Caco-2 (cell line): ENCODE results near the gene PRDM10. TPM values are rescaled to one million over a fixed set of nuclear protein-coding genes. Genes with fewer than 3 reads are reported as not detected.

Experiments used
- BruUV-seq: library from RNA; stranded (reverse); fragments of 400-500 nt; replicated peaks from 2 replicates; lab custom pipeline; 2021; lab: Mats Ljungman, UMichigan
- CTCF ChIA-PET: fragments of 300-600 bp; sonication (Branson Sonifier 250); formaldehyde crosslinking; loops from one replicate; lab custom pipeline; 2022; ENCODE audit warnings: antibody characterized with exemption; lab: Charles Lee
- POLR2A ChIA-PET: fragments of 300-600 bp; sonication (Branson Sonifier 250); formaldehyde crosslinking; loops from one replicate; lab custom pipeline; 2022; ENCODE audit warnings: antibody characterized with exemption; lab: Charles Lee
- DNase-seq, 2 experiments: peaks; one replicate each; pipeline versions ENCODE4 v3.0.0 to v3.0.0-alpha.2; 2020 to 2022
- H3K27me3 ChIP-seq: replicated peaks from 2 replicates; pipeline ENCODE4 v1.6.0; 2011; ENCODE audit warnings: low read length; ENCODE audit not compliant: control insufficient read depth, insufficient read depth
- H3K36me3 ChIP-seq: 2 replicates; pipeline ENCODE4 v1.5.1; 2011; ENCODE audit warnings: low read length; ENCODE audit not compliant: control insufficient read depth, insufficient read depth
- H3K4me1 ChIP-seq: fragments of 250-450 bp; sonication (Bioruptor Pico); 2 replicates; pipeline ENCODE4 v1.5.1; 2020; ENCODE audit warnings: mild to moderate bottlenecking
- H3K4me3 ChIP-seq: 2 replicates; pipeline ENCODE4 v1.5.1; 2011; ENCODE audit warnings: low read depth, mild to moderate bottlenecking, control low read depth, low read length
- H3K9me3 ChIP-seq: fragments of 250-450 bp; sonication (Bioruptor Pico); 2 replicates; pipeline ENCODE4 v1.5.1; 2020; ENCODE audit warnings: mild to moderate bottlenecking, moderate library complexity
- H3K27ac Mint-ChIP-seq: one replicate; pipeline ENCODE4 v1.8.0; 2022; ENCODE audit warnings: mixed read lengths; ENCODE audit not compliant: unreplicated experiment
- H3K27me3 Mint-ChIP-seq: one replicate; pipeline ENCODE4 v1.8.0; 2022; ENCODE audit warnings: mixed read lengths; ENCODE audit not compliant: insufficient read depth, unreplicated experiment
- H3K36me3 Mint-ChIP-seq: one replicate; pipeline ENCODE4 v1.8.0; 2022; ENCODE audit warnings: mild to moderate bottlenecking, mixed read lengths; ENCODE audit not compliant: insufficient read depth, unreplicated experiment
- H3K4me1 Mint-ChIP-seq: one replicate; pipeline ENCODE4 v1.8.0; 2022; ENCODE audit warnings: low read depth, mixed read lengths; ENCODE audit not compliant: unreplicated experiment
- H3K4me3 Mint-ChIP-seq: one replicate; pipeline ENCODE4 v1.8.0; 2022; ENCODE audit warnings: mild to moderate bottlenecking, moderate library complexity, mixed read lengths; ENCODE audit not compliant: unreplicated experiment
- H3K9me3 Mint-ChIP-seq: one replicate; pipeline ENCODE4 v1.8.0; 2022; ENCODE audit warnings: mixed read lengths; ENCODE audit not compliant: unreplicated experiment
- intact Hi-C: fragments of 100-400 bp; cut with micrococcal nuclease; formaldehyde crosslinking; loops from one replicate; pipeline ENCODE4 v1.10.0; 2022; ENCODE audit not compliant: unreplicated experiment
- total RNA-seq: library from RNA; stranded (reverse); gene quantifications from 2 replicates; pipeline ENCODE4 v1.2.3, GENCODE V29; 2022
- TF ChIP-seq, protein P1 (sequence below), 2 experiments: fragments of 200-600 bp in 1 of 2; IDR thresholded peaks; 1 replicate in 1 of 2; 2 replicates in 1 of 2; pipeline versions ENCODE4 v1.5.1 to v1.8.0; 2011 to 2022; ENCODE audit warnings: antibody characterized with exemption in 1 of 2, control low read depth in 1 of 2, inconsistent platforms in 1 of 2, low read depth in 1 of 2, low read length in 1 of 2, mild to moderate bottlenecking in 1 of 2, moderate library complexity in 1 of 2; ENCODE audit not compliant: insufficient read depth in 1 of 2, severe bottlenecking in 1 of 2, unreplicated experiment in 1 of 2

PRDM10 gene
- total RNA-seq, 1 experiment from 2014 or later: 11.8 TPM

DNA sequence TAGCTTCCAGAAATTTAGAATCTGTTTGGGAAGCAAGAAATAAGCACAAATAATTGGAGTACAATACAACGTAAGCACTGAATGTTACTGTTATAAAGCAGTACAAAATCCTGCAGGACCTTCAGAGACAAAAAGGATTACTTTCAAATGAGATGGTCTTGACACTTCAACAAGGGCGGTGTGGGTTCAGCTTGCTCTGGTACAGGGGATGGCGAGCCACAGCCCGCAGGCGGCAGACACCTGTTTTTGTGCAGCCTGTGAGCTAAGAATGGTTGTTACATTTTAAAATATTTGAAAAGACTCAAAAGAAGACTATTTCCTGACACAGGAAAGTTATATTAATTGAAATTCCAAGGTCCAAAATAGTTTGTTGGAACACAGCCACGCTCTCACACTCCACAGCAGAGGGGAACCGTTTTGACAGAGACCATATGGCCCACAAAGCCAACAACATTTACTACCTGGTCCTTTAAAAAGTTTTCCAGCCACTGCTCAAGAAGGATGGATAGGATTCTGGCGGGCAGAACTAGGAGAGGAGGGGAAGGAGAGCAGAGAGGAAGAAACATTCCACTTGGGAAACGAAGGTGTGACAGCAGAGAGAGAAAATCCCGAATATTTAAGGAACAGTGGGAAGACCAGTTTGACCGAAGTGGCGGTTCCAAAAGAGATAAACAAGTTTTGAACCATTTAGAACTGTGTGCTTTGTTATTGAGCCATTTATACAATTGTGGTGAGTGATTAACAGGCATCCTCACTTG is 6.3 kb downstream of the PRDM10 start:
- H3K4me1 Mint-ChIP-seq: peaks cover 62% of the 10 kb centered on the region
- no peaks in the 10 kb centered on the region for H3K27me3 Mint-ChIP-seq
- Histone ChIP-seq H3K4me1 (peaks cover 40% of the 10 kb centered on the region), H3K27me3 (no peaks in the 10 kb centered on the region), H3K9me3 (0 out of 2 replicates have a peak, but pooled peaks cover 3% of the 10 kb centered on the region), H3K4me3 (no peak overlapping the region), H3K36me3 (0 out of 2 replicates have a peak, but pooled peaks cover 1% of the 10 kb centered on the region)
- BruUV-seq: no TSS peak
- ChIA-PET POLR2A (no interaction called here), CTCF (no interaction called here)
- H3K4me3 Mint-ChIP-seq: peak overlapping the region; percentile 15
- intact Hi-C loops: no loop called here
- peak overlapping the region; percentile 39 for H3K27ac Mint-ChIP-seq
- TF ChIP-seq, protein P1, sequence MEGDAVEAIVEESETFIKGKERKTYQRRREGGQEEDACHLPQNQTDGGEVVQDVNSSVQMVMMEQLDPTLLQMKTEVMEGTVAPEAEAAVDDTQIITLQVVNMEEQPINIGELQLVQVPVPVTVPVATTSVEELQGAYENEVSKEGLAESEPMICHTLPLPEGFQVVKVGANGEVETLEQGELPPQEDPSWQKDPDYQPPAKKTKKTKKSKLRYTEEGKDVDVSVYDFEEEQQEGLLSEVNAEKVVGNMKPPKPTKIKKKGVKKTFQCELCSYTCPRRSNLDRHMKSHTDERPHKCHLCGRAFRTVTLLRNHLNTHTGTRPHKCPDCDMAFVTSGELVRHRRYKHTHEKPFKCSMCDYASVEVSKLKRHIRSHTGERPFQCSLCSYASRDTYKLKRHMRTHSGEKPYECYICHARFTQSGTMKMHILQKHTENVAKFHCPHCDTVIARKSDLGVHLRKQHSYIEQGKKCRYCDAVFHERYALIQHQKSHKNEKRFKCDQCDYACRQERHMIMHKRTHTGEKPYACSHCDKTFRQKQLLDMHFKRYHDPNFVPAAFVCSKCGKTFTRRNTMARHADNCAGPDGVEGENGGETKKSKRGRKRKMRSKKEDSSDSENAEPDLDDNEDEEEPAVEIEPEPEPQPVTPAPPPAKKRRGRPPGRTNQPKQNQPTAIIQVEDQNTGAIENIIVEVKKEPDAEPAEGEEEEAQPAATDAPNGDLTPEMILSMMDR (IDR thresholded peaks at IDR 0.05; ENCODE audit: insufficient read depth in 1 of 2, low read depth in 1 of 2, low read length in 1 of 2, severe bottlenecking in 1 of 2, unreplicated experiment in 1 of 2): no peak
- DNase-seq: no peak
- peaks cover 45% of the 10 kb centered on the region for H3K36me3 Mint-ChIP-seq
- H3K9me3 Mint-ChIP-seq: peaks cover 13% of the 10 kb centered on the region

DNA sequence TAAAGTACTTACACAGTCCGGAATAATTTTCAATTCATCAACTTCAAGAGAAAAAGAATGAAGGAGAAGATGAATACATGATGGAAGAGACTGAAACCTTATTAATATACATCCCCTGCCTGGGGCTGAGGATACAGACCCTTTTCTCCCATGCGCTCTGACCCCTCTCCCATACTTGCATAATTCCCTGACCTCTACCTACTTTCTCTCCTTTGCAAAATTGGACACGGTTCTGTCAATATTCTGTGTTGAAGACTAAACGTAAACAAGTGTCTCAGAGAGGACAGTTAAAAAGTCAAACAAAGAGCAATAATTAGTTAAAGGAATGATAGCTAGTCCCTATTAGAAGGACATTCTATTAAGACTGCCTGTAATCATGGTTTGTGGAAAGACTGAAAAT is 7.5 kb downstream of the PRDM10 start:
- intact Hi-C loops: no loop called here
- Mint-ChIP-seq H3K27me3 (no peaks in the 10 kb centered on the region), H3K4me1 (peaks cover 51% of the 10 kb centered on the region), H3K36me3 (peaks cover 42% of the 10 kb centered on the region), H3K27ac (no peak overlapping the region), H3K4me3 (no peak overlapping the region), H3K9me3 (peaks cover 13% of the 10 kb centered on the region)
- Histone ChIP-seq H3K27me3 (no peaks in the 10 kb centered on the region), H3K4me1 (peaks cover 30% of the 10 kb centered on the region), H3K4me3 (no peak overlapping the region), H3K36me3 (0 out of 2 replicates have a peak, but pooled peaks cover 1% of the 10 kb centered on the region), H3K9me3 (0 out of 2 replicates have a peak, but pooled peaks cover 3% of the 10 kb centered on the region)
- no peak for DNase-seq
- CTCF ChIA-PET: no interaction called here
- BruUV-seq: no TSS peak
- TF ChIP-seq, protein P1 (IDR thresholded peaks at IDR 0.05; ENCODE audit: insufficient read depth in 1 of 2, low read depth in 1 of 2, low read length in 1 of 2, severe bottlenecking in 1 of 2, unreplicated experiment in 1 of 2): no peak
- POLR2A ChIA-PET: no interaction called here

DNA sequence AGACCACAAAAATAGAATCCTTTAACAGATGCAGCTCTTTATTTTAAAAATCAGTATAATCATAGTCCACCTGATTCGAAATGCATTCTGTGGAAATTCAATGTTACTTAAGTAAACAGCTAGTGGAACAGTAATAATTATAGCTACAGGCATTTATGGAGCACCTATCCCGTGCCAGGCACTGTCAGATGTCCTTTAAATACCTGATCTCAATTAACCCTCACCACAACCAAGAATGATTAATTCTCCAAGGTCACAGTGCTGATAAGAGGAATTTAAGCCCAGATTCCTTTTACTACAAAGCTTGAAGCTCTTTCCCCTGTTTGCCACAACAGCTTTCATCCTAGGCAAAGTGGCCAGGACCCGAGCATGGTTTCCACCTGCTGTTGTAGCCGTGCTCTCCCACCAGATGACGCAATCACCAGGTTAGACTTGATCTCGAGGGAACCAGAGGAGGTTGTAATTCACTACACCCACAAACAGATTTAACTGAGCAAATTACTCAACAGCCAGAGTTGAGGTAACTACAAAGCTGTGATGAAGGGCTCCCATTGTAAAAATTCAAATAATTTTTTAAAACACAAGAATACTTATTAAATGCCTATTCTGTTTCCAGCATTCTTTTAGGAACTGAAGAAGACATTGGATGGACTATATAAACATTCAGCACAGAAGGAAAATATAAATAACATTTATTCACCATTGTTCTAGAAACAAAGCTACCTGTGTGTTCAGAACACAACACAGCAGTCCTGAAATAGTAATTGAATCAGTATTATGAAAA is 10.3 kb downstream of the PRDM10 start:
- DNase-seq: peak; percentile 80 to 82
- intact Hi-C loops: loop anchor here (1.0 to 2.0 kb wide), 4 partner anchors 18 to 140 kb away; no protein-coding TSS in a partner anchor

More for the DNA sequence above, 10.3 kb downstream of the PRDM10 start:
- Mint-ChIP-seq H3K4me3 (no peak overlapping the region), H3K9me3 (peaks cover 13% of the 10 kb centered on the region), H3K27me3 (no peaks in the 10 kb centered on the region), H3K36me3 (peaks cover 28% of the 10 kb centered on the region), H3K27ac (peak overlapping the region; percentile 35), H3K4me1 (peaks cover 28% of the 10 kb centered on the region)
- BruUV-seq: no TSS peak
- no peak overlapping the region for H3K4me3 ChIP-seq
- H3K36me3 ChIP-seq: 0 out of 2 replicates have a peak, but pooled peaks cover 1% of the 10 kb centered on the region
- no peaks in the 10 kb centered on the region for H3K9me3 ChIP-seq
- ChIA-PET POLR2A (interaction anchor here (0.6 to 1.7 kb wide), 10 partner anchors 11 to 325 kb away, joined by 3 to 14 read pairs (median 4); partner anchors contain the start of gene PRDM10), CTCF (interaction anchor here (0.6 to 2.5 kb wide), 15 partner anchors 11 to 352 kb away, joined by 3 to 51 read pairs (median 4); partner anchors contain the start of gene PRDM10)
- H3K27me3 ChIP-seq: no peaks in the 10 kb centered on the region
- peaks cover 13% of the 10 kb centered on the region for H3K4me1 ChIP-seq
- TF ChIP-seq, protein P1 (IDR thresholded peaks at IDR 0.05; ENCODE audit: insufficient read depth in 1 of 2, low read depth in 1 of 2, low read length in 1 of 2, severe bottlenecking in 1 of 2, unreplicated experiment in 1 of 2): peak in 1 of 2 experiments; percentile 84
